Activated T-helper 1 cell treated with Interleukin-2 at 50 U/mL for 16 hours (primary cell): ENCODE data around the gene PRDM15.

Experiments
- DNase-seq: peaks from one replicate; pipeline ENCODE4 v3.0.0-alpha.2; 2020; ENCODE audit warnings: low read depth

PRDM15 gene

GRCh38 chr21:41778930-41779600 is 100.1 kb downstream of the PRDM15 start:
- no peak for DNase-seq

- no peak for DNase-seq
Measured at GRCh38 chr21:41777951-41778815, 101.0 kb downstream of the PRDM15 start.

GRCh38 chr21:41776778-41777177 is 102.4 kb downstream of the PRDM15 start:
- DNase-seq: no peak

DNA sequence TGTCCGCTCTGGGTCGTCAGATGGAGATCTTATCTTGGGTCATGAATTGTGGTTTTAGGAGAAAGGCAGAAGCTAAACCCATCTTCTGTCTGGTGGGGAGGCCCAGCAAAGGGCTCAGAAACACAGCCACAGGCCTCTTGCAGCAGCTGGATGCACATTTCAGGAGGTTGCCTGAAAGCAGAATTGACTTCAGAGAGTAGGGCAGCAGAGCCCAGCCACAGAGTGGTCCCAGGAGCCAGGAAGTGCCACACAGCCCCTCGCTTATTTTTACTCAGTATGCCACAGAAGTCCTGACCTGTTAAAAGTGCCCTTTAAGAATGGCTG is 104.0 kb downstream of the PRDM15 start:
- DNase-seq: no peak

DNA sequence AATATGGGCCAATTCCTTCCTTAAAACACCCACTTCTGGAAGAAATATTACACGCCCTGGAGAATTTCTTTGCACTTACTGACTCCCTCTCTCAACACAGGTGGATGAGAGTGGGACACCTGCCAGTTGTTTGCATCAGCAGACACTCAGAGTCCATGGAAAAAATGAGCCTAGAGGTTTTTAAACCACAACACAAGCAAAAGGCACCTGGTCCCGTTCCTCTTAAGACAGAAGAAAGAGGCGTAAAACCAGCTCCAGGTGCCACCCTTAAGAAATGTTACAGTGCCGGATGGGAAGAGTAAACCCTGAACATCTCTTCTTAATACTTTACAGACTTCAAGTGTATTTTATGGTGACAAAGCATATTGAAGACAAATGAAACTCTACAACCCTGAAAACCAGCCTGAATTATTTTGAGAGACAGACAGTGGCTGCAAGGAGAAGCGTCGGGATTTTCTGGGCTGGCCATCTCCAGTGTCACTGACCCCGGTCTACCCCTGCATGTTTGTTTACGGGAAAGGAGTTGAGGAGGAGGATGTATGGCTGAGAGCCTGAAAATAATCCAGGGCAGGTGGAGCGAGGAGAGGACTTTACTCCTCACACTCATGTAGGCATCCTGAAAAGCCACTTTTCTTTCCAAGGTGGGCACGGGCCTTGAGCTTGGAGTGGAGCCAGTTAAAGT is 104.5 kb downstream of the PRDM15 start:
- no peak for DNase-seq

DNA sequence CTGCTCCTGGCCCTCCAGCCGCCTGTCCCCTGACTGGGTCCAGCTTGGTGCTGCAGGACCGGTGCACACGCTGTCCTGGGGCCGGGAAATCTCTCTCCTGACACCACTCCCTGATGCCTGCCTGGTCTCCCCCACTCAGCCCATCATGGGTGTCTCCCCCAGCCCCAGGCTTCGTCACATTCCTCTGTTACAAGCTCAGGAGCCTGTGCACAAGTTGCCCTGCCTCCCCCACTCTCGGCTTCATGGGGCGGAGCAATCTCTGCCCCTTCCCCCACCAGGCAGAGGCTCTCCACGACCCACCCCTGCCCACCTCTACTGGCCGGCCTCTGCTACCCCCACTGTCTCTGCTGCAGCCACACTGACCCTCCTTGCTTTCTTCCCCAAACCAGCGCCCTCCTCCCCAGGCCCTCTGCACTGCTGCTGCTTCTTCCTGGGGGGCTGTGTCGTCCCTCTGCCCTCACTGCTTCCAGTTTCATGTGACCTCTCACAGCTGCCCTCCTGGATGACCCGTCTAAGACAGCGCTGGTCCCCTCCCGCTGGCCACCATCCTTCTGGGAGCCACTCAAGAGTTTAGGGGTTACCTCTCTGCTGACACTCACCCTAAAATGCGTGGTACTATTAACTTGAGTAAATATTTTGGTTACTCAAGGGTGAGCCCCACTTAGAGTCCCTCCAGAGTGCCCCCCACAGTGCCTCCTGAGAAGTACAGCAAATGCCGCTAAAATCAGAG is 106.6 kb downstream of the PRDM15 start:
- DNase-seq: no peak

- DNase-seq: no peak
Measured at GRCh38 chr21:41771625-41771945, 107.6 kb downstream of the PRDM15 start.

GRCh38 chr21:41770901-41771624 is 108.1 kb downstream of the PRDM15 start:
- DNase-seq: no peak

GRCh38 chr21:41769933-41770332 is 109.2 kb downstream of the PRDM15 start:
- DNase-seq: no peak

GRCh38 chr21:41769521-41769920 is 109.6 kb downstream of the PRDM15 start:
- DNase-seq: no peak

- no peak for DNase-seq
Measured at GRCh38 chr21:41769111-41769510, 110.0 kb downstream of the PRDM15 start.

GRCh38 chr21:41768437-41769042 is 110.6 kb downstream of the PRDM15 start:
- DNase-seq: peak; percentile 9

DNA sequence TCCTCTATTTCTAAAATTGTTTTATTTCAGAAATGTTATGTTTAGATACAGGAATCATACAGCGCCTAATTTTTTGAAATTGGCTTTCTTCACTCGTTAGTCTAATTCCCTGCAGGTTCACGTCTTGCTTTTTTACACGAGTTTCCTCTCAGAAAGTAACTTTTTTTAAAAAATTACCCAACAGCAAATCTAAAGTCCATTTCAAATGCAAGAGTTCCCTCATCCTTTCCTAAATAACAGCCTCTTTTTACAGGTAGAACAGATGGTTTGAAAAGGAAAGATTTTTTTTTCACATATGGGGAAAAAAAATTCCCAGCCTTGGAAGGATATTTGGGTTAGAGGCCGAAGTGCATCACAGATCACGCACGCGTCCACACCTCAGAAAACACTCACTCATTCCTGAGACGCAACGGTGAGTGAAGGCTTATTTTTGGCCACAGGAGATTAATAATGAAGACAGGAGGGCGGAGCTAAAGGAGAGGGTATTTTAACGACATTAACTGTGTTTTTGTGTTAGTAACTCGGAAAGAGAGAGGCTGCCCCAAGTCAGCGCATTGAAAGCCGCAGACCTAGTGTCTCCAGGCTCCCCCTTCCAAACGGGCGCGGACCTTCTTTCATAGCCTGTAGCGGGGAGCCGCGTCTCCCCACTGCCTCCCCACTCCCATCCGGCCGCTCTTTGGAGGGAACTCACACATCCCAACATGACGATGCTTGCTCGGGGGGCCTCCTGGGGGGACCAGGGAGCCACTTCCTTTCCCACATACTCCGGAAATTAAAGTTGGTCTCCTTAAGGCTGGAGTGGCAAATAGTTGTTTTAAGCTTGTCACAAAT is 111.3 kb downstream of the PRDM15 start:
- no peak for DNase-seq

DNA sequence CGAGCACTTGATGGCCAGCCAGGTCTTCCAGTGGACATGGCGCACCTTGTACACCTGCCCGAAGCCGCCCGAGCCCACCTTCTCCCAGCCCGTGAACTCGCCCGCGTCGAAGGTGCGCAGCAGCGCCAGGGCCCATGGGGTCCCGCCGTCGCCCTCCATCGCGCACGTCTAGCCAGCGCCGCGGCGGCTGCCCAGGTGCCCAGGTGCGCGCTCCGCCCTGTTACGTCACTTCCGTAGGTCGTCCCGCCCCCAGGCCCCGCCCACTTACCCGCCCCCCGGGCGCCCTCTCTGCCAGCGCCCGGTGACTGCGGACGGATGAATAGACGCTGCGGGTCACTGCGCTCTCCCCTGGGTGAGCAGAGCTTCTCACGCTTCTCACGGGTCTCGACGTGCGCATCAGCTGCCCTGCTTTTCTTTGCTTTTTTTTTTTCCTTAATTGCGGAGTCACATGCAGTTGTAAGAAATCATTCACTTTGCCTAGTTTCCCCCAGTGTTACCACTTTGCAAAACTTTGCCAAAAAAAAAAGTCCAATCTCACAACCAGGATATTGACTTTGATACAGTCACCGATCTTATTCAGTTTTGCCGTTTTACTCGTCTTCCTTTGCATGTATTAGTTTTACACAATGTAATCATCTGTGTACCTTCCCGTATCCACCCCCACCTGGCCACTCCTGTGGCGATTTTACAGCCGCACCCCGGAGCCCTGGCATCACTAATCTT is 112.1 kb downstream of the PRDM15 start, which contains the start of gene RIPK4:
RIPK4 (minus strand) TSS at position 170 of the 723 bp plus-strand sequence; CDS start at position 159, 11 bp downstream.
- peak; percentile 30 for DNase-seq

GRCh38 chr21:41765973-41766882 is 112.9 kb downstream of the PRDM15 start:
- no peak for DNase-seq

DNA sequence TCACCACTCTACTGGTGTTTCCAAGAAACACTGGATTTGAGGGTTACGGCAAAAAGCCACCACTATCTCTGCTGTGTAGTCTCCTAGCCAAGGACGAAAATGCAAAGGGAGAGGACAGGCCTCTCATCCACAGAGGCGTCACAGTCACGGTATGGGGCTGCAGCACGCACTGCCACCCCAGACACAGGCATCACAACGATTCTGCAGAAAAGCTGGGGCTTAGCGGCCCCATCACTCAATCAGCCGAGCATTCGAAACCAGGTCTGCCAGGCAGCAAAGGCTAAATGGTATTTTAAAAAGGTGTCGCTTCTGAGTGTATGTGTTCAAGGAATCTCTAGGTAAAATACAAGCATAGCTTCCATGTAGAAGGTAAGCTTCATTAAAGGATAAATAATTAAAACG is 113.7 kb downstream of the PRDM15 start:
- no peak for DNase-seq

DNA sequence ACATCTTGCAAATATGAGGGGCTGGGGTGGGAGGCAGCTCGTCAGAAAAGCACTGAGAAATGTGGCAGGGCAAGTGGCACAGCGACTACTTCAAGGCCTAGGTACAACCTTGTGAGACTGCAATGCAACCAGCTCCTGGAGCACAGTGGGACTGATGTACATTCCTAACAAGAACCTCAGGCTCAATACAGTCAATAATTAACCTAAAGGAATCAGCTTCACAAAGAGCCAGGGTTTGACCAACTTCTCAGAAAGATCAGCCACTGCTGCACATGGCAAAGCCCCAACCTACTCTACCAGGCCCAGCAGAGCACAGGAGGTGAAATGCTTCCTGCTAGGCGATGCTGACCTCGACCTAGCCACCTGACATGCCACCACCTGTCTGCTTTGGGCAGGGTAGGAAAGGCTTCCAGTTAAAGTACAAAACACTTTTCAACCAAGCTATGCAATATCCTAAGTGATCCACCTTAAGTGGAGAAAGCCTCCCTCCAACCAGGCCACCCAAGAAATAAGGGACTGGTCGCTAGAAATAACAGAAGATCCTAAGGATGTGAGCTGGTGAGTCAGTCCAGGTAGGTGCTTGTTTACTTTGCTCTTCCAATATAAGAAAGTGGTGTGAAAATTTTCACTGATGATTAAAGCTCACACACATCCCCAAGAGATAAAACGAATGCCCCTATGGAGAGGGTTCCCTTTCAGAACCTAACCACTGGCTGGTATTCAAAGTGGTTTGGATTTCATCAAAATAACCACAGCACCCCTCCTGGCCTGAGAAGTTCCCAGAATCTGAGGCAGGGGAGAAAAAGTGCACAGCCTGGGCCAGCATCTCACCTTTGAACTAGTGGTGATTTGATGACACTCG is 114.4 kb downstream of the PRDM15 start:
- DNase-seq: no peak

GRCh38 chr21:41763996-41764395 is 115.1 kb downstream of the PRDM15 start:
- DNase-seq: no peak
